ENCODE data around the gene CTDNEP1. TPM values are rescaled to one million over a fixed set of nuclear protein-coding genes. Genes with fewer than 3 reads are reported as not detected.
"Not testable (repeated sequence)": the region's sequence is repeated elsewhere in the genome, so short reads cannot be mapped to it uniquely, and the experiment has no call there.

CTDNEP1 gene
- total RNA-seq, 1 donor from 2014 or later: 109 TPM

GRCh38 chr17:7253082-7253481 is 1.5 kb upstream of the CTDNEP1 start:
- ATAC-seq (ENCODE audit: poor library complexity): no peak
- no peak for DNase-seq
- intact Hi-C loops (cut with DNase I): no loop called here

DNA sequence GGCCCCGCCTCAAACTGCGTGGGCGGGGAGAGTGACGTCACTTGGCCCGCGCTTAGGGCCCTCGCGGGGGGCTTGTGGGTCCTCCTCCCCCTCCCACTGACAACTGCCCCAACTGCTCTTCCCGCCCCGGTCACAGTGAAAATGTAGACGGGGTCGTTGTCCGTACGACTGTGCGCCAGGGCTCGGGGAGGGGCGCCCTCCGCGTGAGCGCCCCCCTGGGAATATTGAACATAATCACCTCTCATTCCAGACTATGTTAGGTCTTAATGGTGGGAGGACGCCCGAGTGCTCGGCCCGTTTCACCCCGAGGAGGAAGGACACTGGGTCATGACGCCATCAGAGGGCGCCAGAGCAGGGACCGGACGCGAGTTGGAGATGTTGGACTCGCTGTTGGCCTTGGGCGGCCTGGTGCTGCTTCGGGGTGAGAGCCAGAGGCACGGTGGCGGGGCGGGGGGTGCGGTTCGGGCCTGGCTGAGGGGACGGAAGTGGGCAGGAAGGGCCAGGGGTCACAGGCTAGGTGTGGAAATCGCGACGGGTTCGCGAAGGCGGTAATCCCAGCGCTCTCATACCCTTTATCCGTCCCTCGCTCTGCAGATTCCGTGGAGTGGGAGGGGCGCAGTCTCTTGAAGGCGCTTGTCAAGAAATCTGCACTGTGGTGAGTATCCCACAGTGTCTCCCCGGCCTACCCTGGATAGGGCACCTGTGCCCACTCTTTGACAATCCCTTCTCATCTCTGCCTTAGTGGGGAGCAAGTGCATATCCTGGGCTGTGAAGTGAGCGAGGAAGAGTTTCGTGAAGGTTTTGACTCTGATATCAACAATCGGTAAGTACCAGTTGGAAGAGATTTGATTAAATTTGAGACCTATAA is 876 bp upstream of the CTDNEP1 start, which contains the start of gene ELP5:
Gene ELP5, plus strand, starts transcription at position 40 of the 868 bp plus-strand sequence. Its CDS starts 336 bp downstream, at position 376.
- ATAC-seq (ENCODE audit: poor library complexity): peak; percentile 82
- peak; percentile 97 for DNase-seq
- intact Hi-C loops (cut with DNase I): no loop called here

DNA sequence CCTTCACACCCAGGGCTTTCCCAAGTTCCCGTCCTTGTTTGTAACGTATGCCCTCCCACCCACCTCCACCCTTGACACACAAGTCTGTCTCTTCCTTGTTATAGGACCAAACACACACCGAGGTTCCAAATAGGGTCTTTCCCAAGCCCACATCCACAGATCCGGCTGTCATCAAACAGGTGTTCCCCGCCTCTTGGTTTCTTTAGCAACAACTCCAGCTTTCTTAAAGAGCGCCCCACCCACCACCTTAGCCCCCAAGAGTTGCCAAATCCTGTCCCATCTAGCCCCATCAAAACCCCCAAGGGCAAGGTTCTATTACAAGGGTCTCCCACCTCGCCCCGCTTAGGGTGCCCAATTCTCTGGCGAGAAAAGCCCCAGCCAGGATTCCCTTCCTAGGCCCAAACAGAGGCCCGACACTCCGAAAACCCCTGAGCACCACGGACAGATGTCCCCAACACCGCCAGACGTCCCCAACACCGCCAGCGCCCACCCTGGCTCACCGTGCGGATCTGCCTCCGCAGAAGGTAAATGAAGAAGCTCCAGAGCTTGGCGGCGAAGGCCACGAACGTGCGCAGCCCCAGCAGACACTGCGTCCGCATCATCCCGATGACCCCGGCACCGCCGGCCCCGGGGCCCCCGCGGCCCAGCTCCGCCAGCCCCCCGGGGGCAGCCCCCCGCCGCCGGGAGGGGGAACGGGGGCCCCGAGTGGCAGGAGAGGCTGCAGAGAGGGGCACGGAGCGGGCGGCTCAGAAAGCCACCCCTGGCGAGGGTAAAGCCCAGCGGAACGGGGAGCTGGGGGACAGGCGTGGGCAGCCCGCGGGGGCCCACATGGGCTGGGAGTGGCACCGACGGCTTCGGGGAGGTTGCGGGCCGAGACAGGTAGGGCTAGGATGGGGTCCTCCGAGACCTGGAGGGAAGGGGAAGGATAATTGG is 573 bp downstream of the CTDNEP1 start:
- no peak for DNase-seq
- no peak for ATAC-seq (ENCODE audit: poor library complexity)
- intact Hi-C loops (cut with DNase I): no loop called here

DNA sequence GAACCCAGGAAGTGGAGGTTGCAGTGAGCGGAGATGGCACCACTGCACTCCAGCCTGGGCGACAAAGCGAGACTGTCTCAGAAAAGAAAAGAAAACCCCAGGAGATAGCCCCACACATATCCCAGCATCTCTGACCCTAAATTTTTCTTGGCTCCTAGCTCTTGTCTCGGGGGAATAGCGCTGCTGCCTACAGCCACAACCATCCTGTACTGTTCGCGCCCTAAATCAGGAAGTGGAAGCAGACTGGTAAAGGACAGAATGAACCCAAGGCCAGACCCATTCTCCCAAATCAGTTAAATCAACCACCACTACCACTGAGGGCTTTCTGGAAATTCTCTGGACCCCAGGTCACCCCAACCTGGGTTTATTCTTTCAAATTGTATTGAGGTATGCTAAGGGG is 1.7 kb downstream of the CTDNEP1 start:
- ATAC-seq (ENCODE audit: poor library complexity) (no peak), DNase-seq (no peak)
- intact Hi-C loops (cut with DNase I): no loop called here

DNA sequence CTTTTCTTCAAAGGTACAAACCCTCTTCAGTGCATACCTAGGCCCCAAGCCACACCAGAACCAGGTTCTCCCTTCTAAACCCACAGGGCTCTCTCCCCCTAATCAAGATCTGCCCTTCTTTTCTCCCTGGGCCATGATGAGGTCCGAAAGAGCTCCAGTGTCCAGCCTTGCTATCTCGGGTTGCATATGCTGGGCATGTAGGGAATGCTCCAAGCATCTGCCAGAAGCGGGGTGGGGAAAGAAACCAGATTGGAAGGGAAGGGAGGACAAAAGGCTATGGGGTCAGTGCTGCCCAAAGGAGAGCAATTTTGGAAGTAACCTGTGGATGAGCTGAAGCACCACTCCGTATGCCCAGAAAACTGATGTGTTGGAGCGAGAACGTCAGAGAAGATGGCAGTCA is 2.3 kb downstream of the CTDNEP1 start:
- ATAC-seq (ENCODE audit: poor library complexity): no peak
- intact Hi-C loops (cut with DNase I): no loop called here
- DNase-seq: no peak

DNA sequence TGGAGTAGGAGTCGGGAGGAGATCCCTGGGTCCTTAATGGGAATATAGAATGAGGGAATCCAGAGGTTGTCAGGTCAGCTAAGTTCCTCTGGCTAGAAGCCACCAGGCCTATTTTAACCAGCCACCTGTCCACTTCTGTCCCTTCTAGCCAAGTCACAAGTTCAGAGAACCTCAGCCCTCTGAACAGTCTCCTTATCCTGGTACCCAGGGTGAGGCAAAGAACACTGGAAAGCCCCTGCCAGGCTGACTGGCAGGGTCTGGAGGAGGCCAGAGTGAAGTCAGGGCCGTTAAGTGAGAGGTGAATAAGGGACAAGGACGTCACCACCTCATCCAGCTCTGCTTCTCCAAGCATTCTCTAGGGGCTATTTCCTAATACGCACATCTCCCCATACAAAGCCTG is 2.7 kb downstream of the CTDNEP1 start:
- intact Hi-C loops (cut with DNase I): no loop called here
- DNase-seq: no peak

DNA sequence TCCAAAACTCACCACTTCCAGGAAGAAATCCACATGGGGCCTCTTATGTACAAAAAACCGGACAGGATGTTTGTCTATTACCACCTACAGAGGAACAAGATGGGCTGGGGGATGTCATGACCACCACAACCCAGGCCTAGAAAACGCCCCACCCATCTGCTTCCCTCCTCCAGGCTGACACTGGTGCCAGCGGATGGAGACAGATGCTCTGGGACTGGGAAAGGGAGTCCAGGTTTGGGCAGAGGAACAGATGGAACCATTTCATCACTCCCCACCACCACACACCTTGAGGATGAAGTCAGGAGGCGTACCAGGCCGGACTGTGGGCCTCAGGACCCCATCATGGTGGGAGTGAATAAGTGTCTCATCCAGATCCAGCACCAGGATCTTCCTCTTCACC is 4.8 kb downstream of the CTDNEP1 start:
- ATAC-seq (ENCODE audit: poor library complexity) (no peak), DNase-seq (no peak)
- intact Hi-C loops (cut with DNase I): no loop called here

More for the DNA sequence above, 2.7 kb downstream of the CTDNEP1 start:
- ATAC-seq (ENCODE audit: poor library complexity): no peak

- intact Hi-C loops (cut with DNase I); DNase-seq; ATAC-seq (ENCODE audit: poor library complexity): not testable (repeated sequence)
Observed at GRCh38 chr17:7243838-7244237, 7.7 kb downstream of the CTDNEP1 start.

GRCh38 chr17:7243453-7243729 is 8.1 kb downstream of the CTDNEP1 start:
- DNase-seq (no peak), ATAC-seq (ENCODE audit: poor library complexity) (no peak)
- intact Hi-C loops (cut with DNase I): no loop called here

- ATAC-seq (ENCODE audit: poor library complexity) (peak; percentile 72), DNase-seq (peak; percentile 98)
- intact Hi-C loops (cut with DNase I): no loop called here
Observed at GRCh38 chr17:7242717-7243452, 8.6 kb downstream of the CTDNEP1 start.

- intact Hi-C loops (cut with DNase I): no loop called here
- peak; percentile 96 for DNase-seq
- peak; percentile 58 for ATAC-seq (ENCODE audit: poor library complexity)
Observed at GRCh38 chr17:7241783-7242716, 9.5 kb downstream of the CTDNEP1 start, which contains the start of gene GABARAP. Gene GABARAP, minus strand, starts transcription at chr17:7242449. Its CDS starts 119 bp downstream, at chr17:7242330.

DNA sequence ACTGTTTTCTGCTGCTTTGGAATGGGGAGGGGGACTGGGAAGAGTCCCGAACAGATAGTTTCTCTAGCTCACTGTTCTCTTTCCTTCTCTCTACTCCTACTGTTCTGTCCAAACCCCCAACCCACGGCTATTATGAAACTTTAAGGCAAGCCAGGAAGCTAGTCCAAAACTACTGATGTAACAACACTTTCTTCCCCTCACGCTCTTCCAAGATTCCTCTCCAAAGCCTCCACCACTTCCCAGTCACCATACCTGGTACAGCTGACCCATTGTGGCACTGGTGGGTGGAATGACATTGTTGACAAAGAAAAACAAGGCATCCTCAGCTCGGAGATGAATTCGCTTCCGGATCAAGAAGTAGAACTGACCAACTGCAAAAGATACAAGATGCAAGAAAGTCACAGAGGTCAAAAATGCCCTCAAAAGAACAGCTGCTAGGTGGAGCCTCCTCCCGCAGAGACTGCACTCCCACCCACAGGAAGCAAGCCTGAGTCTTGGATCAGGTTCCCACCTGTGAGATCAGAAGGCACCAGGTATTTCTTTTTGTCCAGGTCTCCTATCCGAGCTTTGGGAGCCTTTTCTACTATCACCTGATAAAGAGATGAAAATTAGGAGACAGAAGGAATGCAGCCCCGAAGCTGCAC is 10.3 kb downstream of the CTDNEP1 start:
- no peak for ATAC-seq (ENCODE audit: poor library complexity)
- intact Hi-C loops (cut with DNase I): no loop called here
- no peak for DNase-seq

- no peak for ATAC-seq (ENCODE audit: poor library complexity)
- no peak for DNase-seq
- intact Hi-C loops (cut with DNase I): no loop called here
Observed at GRCh38 chr17:7240375-7240774, 11.2 kb downstream of the CTDNEP1 start.

DNA sequence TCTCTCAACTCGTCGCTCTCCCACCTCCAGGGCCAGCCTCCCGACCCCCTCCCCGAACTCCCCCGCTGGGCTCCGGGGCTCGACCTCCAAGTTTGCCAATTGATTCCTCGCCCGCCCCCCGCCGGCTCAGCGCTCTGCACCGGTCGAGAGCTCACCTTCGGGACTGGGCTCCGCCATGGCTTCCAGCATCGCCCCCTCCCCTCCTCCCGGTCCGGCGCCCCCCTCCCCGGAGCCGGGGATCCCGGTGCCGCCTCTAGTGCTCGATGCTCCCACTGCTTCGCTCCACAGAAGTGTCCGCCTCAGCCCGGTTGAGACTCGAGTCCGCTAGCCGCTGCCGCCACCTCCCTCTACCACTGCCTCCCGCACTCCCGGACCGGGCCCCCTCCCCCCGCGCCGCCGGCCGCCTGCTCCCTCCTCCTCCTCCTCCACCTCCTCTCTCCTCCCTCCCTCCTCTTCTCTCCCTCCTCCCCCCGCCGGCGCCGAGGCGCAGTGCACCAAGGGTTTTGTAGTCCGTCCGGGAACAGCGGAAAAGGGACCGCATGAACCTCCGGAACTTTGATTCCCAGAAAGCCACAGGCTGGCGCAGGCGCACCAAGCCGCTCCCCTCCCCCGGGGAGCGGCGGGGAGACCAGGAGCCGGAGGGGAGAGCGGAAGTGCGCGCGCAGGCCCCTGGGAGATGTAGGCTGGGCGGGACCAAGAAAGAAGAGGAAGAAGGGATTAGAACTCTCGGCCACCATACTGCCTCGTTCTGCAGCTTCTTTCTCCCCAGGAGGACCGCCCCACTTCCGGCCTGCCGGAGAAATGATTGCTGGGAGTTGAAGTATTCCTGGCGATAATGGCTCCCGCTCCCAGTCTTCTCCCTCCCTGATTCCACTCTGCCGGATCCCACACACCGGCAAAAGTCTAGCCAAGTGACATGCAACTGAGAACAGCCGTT is 12.2 kb downstream of the CTDNEP1 start, which contains the start of gene PHF23:
Gene PHF23, minus strand, starts transcription at position 367 of the 937 bp plus-strand sequence. Its CDS starts 178 bp downstream, at position 189.
- ATAC-seq (ENCODE audit: poor library complexity): peak; percentile 76
- intact Hi-C loops (cut with DNase I): no loop called here
- peak; percentile 99 for DNase-seq

DNA sequence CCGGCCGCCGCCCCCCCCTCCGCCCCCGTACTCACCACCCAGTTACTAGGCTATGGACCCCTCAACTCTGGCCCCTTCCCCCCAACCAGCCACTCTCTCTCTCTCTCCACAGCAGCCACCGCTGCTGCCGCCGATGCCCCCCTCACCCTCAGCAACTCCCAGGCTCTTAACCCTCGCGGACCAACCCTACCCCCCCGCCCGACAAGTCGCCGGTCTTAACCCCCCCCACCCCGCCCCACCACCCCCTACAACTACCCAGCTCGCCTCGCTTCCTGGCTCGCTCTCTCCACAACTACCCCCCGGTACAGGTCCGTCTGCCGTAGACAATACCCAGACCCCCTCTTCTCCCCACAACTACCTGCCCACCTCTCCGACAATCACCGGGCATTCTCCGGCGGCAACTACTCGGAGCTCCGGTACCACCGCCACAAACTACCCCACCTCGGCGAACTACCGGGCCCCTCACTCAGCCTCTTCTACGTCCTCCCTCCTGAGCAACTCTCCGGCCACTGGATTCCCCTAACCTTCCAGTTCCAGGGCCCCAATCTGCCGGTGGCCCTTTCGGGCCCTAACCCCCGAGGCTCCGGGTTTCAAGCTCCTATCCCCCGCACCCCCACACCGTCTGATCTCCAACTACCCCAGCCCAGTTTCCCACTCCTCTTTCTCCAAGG is 13.0 kb downstream of the CTDNEP1 start:
- DNase-seq: no peak
- intact Hi-C loops (cut with DNase I): no loop called here
- ATAC-seq (ENCODE audit: poor library complexity): no peak

Measured in Right ventricle myocardium superior (tissue), 1 donor.